Middle frontal gyrus (tissue), 1 donor: ENCODE results near the gene PCCA.
"Not testable (repeated sequence)": the region's sequence is repeated elsewhere in the genome, so short reads cannot be mapped to it uniquely, and the experiment has no call there.

Source experiments
- DNase-seq: peaks from one replicate; pipeline ENCODE4 v3.0.0-alpha.2; 2015; ENCODE audit warnings: low spot score; ENCODE audit errors: extremely low spot score

The PCCA gene

DNA sequence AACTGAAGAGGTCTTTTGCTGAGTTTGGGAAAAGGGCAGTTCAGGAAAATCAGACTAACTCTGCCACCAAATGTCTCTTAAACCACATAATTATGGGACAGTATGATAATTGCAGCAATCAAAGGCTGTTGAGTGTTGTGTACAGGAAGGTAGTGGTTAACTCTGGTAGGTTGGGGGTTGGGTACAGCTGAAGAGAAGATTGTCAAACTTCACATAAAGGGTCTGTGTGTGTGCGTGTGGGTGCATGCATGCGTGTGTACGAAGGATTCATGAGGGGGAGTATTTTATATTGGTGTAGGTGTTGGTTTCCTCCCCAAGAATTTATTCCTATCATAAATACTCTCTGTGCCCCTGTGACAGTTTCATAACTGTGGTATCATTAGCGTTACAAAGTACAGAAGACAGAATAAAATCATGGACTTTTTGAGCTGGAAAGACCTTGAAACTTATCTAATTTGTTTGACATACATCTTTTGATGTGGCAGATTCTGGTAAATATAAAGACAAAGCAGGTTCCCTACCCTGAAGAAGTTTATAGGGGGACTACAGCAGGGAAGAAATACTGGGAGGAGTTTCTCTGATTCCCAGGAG is 94.1 kb downstream of the PCCA start:
- DNase-seq, result no peak

DNA sequence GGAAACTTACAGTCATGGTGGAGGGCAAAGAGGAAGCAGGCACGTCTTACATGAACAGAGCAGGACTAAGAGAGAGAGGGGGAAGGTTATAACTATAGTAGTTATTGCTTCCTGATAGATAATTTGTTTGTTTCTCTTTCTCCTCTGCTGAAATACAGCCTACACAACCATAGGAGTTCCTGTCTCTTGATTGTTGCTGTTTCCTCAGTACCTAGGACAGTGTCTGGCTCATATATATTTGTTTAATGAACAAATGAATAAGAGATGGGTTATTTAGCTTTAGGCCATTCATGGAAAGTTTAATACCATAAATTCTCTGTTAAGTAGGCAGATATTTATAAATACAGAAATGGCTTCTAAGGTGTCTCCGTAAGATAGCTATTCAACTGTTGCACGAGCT is 95.2 kb downstream of the PCCA start:
- no peak for DNase-seq

GRCh38 chr13:100195568-100195967 is 106.7 kb downstream of the PCCA start:
- no peak for DNase-seq

GRCh38 chr13:100196375-100196774 is 107.5 kb downstream of the PCCA start:
- no peak for DNase-seq

DNA sequence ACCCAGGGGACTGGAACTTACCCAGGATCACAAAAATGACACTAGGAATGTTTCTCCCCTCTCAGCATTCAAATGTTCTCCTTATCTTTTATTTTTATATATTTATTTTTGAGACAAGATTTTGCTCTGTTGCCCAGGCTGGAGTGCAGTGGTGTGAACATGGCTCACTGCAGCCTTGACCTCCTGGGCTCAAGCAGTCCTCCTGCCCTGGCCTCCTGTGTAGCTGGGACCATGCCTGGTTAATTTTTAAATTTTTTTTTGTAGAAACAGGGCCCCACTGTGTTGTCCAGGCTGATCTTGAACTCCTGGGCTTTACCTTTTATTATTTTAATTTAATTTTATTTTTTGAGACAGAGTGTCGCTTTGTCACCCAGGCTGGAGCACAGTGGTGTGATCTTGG is 108.2 kb downstream of the PCCA start:
- no peak for DNase-seq

DNA sequence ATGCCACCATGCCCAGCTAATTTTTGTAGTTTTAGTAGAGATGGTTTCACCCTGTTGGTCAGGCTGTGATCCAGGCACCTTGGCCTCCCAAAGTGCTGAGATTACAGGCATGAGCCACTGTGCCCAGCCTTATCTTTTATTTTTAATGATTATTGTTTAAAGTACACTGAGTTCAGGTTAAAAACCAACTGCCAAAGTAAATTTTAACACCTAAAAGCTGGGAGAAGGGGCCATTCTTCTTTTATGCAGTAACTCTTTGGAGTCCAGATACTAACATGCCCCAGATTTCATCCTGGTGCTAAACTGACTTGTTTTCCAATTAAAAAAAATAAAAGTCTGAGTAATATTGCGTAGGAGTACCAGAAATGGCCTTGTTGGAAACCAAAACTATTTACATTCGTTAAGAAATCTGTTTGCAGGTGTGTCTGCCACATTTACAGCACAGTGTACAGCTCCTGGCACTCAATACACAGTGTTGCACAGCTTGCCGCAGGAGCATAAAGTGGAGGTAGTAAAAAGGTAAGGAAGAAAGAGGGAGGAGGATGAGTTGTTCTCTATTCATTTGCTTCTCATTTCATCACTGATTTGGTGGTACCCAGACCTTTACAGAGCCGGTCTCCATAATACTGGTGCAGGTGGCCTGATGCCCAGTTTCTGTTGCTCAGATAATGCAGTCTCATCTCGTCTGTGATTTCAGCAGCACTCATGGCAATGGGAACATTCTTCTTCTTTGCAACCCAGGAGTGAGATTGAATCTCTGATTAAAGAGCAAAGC is 108.9 kb downstream of the PCCA start:
- no peak for DNase-seq

DNA sequence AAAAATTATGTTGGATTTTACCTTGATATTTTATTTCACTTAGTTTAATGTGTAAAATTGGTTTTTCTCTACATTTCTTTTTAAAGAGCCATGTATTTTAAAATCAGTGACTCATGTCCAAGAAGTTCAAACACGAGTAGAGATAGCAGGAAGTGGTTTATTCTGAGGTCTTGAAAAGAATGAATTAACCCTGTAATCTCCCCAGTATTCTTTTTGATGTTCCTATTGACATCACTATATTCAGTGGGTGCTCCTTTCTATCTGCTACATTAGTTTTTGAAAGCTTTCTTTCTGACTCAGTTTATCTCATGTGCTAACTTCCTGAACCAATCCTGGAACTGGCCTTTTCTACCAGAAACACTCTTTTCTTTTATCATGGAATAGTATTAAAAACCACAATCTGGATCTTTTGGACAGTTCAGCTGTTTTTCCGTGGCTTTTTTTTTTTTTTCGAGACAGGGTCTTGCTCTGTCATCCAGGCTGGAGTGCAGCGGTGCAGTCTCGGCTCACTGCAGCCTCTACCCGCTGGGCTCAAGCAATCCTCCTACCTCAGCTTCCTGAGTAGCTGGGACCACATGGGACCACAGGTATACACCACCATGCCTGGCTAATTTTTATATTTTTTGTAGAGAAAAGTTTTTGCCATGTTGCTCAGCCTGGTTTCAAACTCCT is 114.9 kb downstream of the PCCA start:
- no peak for DNase-seq

GRCh38 chr13:100208002-100208401 is 119.1 kb downstream of the PCCA start:
- no peak for DNase-seq

- DNase-seq, result no peak
Measured at GRCh38 chr13:100208626-100209025, 119.7 kb downstream of the PCCA start.

- no peak for DNase-seq
Measured at GRCh38 chr13:100209857-100210825, 121.2 kb downstream of the PCCA start.

GRCh38 chr13:100211016-100211710 is 122.3 kb downstream of the PCCA start:
- DNase-seq, result no peak

DNA sequence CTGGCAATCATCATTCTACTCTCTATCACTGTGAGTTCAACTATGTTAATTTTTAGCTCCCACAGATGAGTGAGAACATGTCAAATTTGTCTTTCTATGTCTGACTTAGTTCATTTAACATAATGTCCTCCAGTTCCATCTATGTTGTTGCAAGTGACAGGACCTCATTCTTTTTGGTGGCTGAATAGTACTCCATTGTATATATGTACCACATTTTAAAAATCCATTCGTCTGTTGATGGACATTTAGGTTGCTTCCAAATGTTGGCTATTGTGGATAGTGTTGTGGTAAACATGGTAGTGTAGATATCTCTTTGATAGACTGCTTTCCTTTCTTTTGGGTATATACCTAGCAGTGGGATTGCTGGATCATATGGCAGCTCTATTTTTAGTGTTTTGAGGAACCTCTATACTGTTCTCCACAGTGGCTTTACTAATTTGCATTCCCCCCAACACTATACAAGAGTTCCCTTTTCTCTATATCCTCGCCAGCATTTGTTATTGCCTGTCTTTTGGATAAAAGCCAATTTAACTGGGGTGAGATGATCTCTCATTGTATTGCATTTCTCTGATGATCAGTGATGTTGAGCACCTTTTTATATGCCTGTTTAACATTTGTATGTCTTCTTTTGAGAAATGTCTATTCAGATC is 124.1 kb downstream of the PCCA start:
- DNase-seq, result no peak

DNA sequence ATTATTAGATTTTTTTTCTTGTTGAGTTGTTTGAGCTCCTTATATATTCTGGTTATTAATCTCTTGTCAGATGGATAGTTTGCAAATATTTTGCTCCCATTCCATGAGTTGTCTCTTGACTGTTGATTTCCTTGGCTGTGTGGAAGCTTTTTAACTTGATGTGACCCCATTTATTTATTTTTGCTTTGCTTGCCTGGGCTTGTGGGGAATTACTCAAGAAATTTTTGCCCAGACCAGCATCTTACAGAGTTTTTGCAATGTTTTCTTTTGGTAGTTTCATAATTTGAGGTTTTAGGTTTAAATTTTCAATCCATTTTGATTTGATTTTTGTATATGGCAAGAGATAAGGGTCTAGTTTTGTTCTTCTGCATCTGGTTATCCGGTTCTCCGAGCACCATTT is 124.7 kb downstream of the PCCA start:
- DNase-seq, result no peak

- no peak for DNase-seq
Measured at GRCh38 chr13:100214886-100215285, 126.0 kb downstream of the PCCA start.

DNA sequence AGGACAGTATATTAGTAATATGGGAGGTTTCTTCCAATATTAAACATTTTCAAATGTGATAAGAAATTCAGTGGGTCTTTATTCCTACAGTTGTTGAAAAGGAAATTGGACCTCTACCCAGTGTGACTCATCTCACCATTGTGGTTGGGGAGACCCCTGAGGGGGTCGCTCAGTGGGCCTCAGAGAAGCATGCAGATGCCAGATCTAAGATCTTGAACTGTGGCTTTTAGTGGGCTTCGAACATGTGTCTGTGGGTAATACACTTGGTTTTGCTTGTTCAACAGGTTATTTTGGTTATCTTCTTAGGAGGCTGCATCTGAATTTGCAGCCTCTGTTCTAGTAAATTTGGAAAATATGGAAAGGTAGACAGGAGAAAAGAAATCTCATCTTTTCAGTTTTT is 132.3 kb downstream of the PCCA start:
- DNase-seq, result no peak

DNA sequence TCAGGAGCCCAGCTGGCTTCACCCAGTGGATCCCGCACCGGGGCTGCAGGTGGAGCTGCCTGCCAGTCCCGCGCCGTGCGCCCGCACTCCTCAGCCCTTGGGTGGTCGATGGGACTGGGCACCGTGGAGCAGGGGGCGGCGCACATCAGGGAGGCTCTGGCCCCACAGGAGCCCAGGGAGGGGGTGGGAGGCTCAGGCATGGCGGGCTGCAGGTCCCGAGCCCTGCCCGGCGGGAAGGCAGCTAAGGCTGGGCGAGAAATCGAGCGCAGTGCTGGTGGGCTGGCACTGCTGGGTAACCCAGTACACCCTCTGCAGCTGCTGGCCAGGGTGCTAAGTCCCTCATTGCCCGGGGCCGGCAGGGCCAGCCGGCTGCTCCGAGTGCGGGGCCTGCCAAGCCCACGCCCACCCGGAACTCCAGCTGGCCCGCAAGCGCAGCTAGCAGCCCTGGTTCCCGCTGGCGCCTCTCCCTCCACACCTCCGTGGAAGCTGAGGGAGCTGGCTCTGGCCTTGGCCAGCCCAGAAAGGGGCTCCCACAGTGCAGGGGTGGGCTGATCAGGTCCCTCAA is 135.2 kb downstream of the PCCA start:
- not testable (repeated sequence) for DNase-seq

DNA sequence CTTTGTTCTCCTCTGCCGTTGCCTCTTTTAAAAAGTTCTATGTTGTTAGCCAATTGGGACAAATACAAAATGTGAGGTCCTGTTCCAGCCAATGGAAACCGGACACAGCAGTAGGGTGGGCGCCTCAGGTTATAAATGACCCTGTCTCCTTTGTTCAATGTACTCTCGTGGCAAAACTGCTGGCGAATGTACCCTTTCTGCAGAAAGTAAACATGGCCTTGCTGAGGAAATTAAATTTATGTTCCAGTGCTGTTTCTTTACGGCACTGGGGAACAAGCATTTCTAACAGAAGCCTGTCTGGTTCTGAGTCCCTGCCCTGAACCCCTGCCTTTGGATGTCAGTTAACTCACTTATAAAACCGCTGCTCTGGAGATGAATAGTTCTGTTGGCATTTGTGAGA is 140.7 kb downstream of the PCCA start:
- no peak for DNase-seq

- DNase-seq, result no peak
Measured at GRCh38 chr13:100230769-100231149, 141.9 kb downstream of the PCCA start.

DNA sequence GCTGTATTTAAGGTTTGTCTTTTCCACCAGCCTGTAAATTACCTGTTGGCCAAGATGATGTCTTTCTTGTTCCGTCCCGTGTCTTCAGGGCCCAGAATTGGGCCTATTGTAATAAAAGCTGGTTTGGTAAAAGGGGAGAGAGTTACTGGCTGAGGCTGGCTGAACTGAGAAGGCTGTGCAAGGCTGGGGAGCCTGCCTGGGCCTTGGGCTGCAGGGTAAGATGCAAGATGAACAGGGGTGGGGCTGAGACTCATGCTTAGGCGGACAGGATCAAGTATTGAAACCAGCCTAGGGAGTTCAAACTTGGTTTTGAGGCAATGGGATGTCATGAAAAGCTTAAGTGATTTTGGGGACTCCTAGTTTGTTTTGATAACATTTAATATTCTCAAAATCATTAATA is 142.3 kb downstream of the PCCA start:
- DNase-seq, result no peak

DNA sequence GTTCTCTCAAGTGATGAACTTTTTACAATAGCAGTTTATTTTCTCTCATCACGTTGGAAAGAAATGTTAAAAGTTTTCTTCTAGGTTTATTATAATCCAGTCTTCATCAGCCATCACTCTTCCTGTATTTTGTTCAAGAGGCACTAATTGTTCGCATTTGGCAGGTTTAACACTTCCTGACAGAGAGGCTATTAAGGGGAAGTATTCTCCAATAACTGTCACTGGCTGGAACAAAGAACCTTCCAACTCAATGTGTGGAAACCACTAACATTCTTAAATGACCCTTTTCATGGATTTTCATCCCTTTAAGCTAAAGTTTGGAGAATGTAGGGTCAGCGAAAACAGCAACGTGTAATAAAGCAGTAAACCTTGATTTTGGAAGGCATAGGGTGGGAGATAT is 145.1 kb downstream of the PCCA start:
- DNase-seq, result no peak
